Ascending aorta (tissue), 2 donors: Measurements from ENCODE around the gene EPB41L5. TPM values are rescaled to one million over a fixed set of nuclear protein-coding genes. Genes with fewer than 3 reads are reported as not detected.

ENCODE experiments used
- DNase-seq, 2 donors: peaks; one replicate each; pipeline ENCODE4 v3.0.0-alpha.2; 2019; ENCODE audit warnings: low spot score in 2 of 2
- H3K27ac ChIP-seq, 2 donors: fragments of 200-600 bp; sonication (generic); one replicate each; pipeline ENCODE4 v1.5.1; 2016 to 2017; ENCODE audit warnings: mild to moderate bottlenecking in 1 of 2
- H3K27me3 ChIP-seq: fragments of 200-600 bp; sonication (generic); one replicate; pipeline ENCODE4 v1.5.1; 2017
- H3K36me3 ChIP-seq, 2 donors: fragments of 200-600 bp; sonication (generic); one replicate each; pipeline ENCODE4 v1.5.1; 2016
- H3K4me1 ChIP-seq, 2 donors: fragments of 200-600 bp; sonication (generic); one replicate each; pipeline ENCODE4 v1.5.1; 2016 to 2017; ENCODE audit warnings: mild to moderate bottlenecking in 1 of 2
- H3K4me3 ChIP-seq, 2 donors: fragments of 200-600 bp; sonication (generic); one replicate each; pipeline ENCODE4 v1.5.1; 2016 to 2017; ENCODE audit warnings: mild to moderate bottlenecking in 1 of 2
- H3K9me3 ChIP-seq, 2 donors: fragments of 200-600 bp; sonication (generic); one replicate each; pipeline ENCODE4 v1.5.1; 2016
- CTCF ChIP-seq, 3 experiments: fragments of 200-600 bp in 2 of 3; fragments of 450-650 bp in 1 of 3; sonication (generic) in 2 of 3; IDR thresholded peaks; one replicate each; pipeline ENCODE4 v1.5.1; 2016 to 2019; ENCODE audit warnings: antibody characterized with exemption in 3 of 3, mild to moderate bottlenecking in 1 of 3, moderate library complexity in 1 of 3
- intact Hi-C: fragments of 100-400 bp; cut with DNase I; formaldehyde crosslinking; loops from one replicate; pipeline ENCODE4 v1.15.1; 2023
- total RNA-seq: library from RNA; depleted of rRNA; stranded (reverse); fragments of >200 nt; gene quantifications from one replicate; pipeline ENCODE4 v1.1.0, GENCODE V29; 2016

The EPB41L5 gene
- total RNA-seq, 1 donor from 2014 or later, result 11.7 TPM

- intact Hi-C loops, result loop anchor here (10.0 kb wide), 1 partner anchor 223 kb away; no protein-coding TSS in a partner anchor
- Histone ChIP-seq H3K27me3 (no peaks in the 10 kb centered on the region), H3K27ac (no peak overlapping the region), H3K36me3 (peaks cover 0 to 8% of the 10 kb centered on the region in 2 donors), H3K9me3 (no peaks in the 10 kb centered on the region), H3K4me1 (peaks cover 0 to 4% of the 10 kb centered on the region in 2 donors), H3K4me3 (no peak overlapping the region)
- TF ChIP-seq CTCF (IDR thresholded peaks at IDR 0.05), result no peak
- DNase-seq, result no peak
Measured at GRCh38 chr2:120177973-120178372, 165.1 kb downstream of the EPB41L5 start.

GRCh38 chr2:120179396-120179795 lies 166.5 kb downstream of the EPB41L5 start:
- intact Hi-C loops, result loop anchor here (10.0 kb wide), 1 partner anchor 225 kb away; no protein-coding TSS in a partner anchor
- DNase-seq, result no peak
- TF ChIP-seq CTCF (IDR thresholded peaks at IDR 0.05), result no peak
- Histone ChIP-seq H3K27me3 (no peaks in the 10 kb centered on the region), H3K27ac (no peak overlapping the region), H3K9me3 (no peaks in the 10 kb centered on the region), H3K4me1 (peaks cover 0 to 4% of the 10 kb centered on the region in 2 donors), H3K4me3 (no peak overlapping the region), H3K36me3 (peaks cover 0 to 8% of the 10 kb centered on the region in 2 donors)

GRCh38 chr2:120180066-120180465 lies 167.2 kb downstream of the EPB41L5 start:
- H3K27me3 ChIP-seq, result no peaks in the 10 kb centered on the region

GRCh38 chr2:120182019-120182560 lies 169.2 kb downstream of the EPB41L5 start:
- Histone ChIP-seq H3K4me3 (no peak overlapping the region), H3K4me1 (no peaks in the 10 kb centered on the region), H3K27me3 (no peaks in the 10 kb centered on the region), H3K36me3 (peaks cover 0 to 5% of the 10 kb centered on the region in 2 donors), H3K9me3 (no peaks in the 10 kb centered on the region), H3K27ac (no peak overlapping the region)
- TF ChIP-seq CTCF (IDR thresholded peaks at IDR 0.05), result no peak
- DNase-seq, result no peak
- intact Hi-C loops, result no loop called here

More at GRCh38 chr2:120180066-120180465, 167.2 kb downstream of the EPB41L5 start:
- intact Hi-C loops, result no loop called here
- Histone ChIP-seq H3K27ac (no peak overlapping the region), H3K36me3 (peaks cover 0 to 8% of the 10 kb centered on the region in 2 donors), H3K4me1 (no peaks in the 10 kb centered on the region), H3K9me3 (no peaks in the 10 kb centered on the region), H3K4me3 (no peak overlapping the region)
- no peak for DNase-seq
- TF ChIP-seq CTCF (IDR thresholded peaks at IDR 0.05), result no peak

GRCh38 chr2:120189189-120189588 lies 176.3 kb downstream of the EPB41L5 start:
- no peaks in the 10 kb centered on the region for H3K4me1 ChIP-seq
- no peaks in the 10 kb centered on the region for H3K36me3 ChIP-seq
- no peaks in the 10 kb centered on the region for H3K27me3 ChIP-seq
- no peak overlapping the region for H3K4me3 ChIP-seq
- no peak for TF ChIP-seq CTCF (IDR thresholded peaks at IDR 0.05)
- no peak for DNase-seq
- intact Hi-C loops, result no loop called here
- H3K9me3 ChIP-seq, result peaks cover 7 to 15% of the 10 kb centered on the region in 2 donors
- H3K27ac ChIP-seq, result no peak overlapping the region
